Activated CD8-positive, alpha-beta T cell treated with anti-CD3 and anti-CD28 coated beads for 36 hours (primary cell): ENCODE results near the gene MYOM3. TPM values are rescaled to one million over a fixed set of nuclear protein-coding genes. Genes with fewer than 3 reads are reported as not detected.

ENCODE experiments used
- ATAC-seq: fragments of 200-7000 bp; cut with Tn5 transposase; one replicate; pipeline ENCODE4 v1.10.0; 2021; ENCODE audit warnings: mild to moderate bottlenecking, moderate library complexity
- CTCF ChIA-PET: fragments of 350-600 bp; sonication (Branson Sonifier 250); formaldehyde crosslinking; loops from one replicate; lab custom pipeline; 2021; ENCODE audit warnings: antibody characterized with exemption; lab: Charles Lee
- POLR2A ChIA-PET: fragments of 350-600 bp; sonication (Branson Sonifier 250); formaldehyde crosslinking; loops from one replicate; lab custom pipeline; 2021; ENCODE audit warnings: antibody characterized with exemption; lab: Charles Lee
- DNase-seq: peaks from one replicate; pipeline ENCODE4 v3.0.0-alpha.2; 2020
- H3K27ac Mint-ChIP-seq: one replicate; pipeline ENCODE4 v1.8.0; 2021; ENCODE audit warnings: mild to moderate bottlenecking, mixed read lengths
- H3K27me3 Mint-ChIP-seq: one replicate; pipeline ENCODE4 v1.8.0; 2021; ENCODE audit warnings: mixed read lengths
- H3K36me3 Mint-ChIP-seq: one replicate; pipeline ENCODE4 v1.8.0; 2021; ENCODE audit warnings: low read depth, mixed read lengths
- H3K4me1 Mint-ChIP-seq: one replicate; pipeline ENCODE4 v1.8.0; 2021; ENCODE audit warnings: low read depth, mixed read lengths
- H3K4me3 Mint-ChIP-seq: one replicate; pipeline ENCODE4 v1.8.0; 2021; ENCODE audit warnings: mild to moderate bottlenecking, moderate library complexity, mixed read lengths
- H3K9me3 Mint-ChIP-seq: one replicate; pipeline ENCODE4 v1.8.0; 2021; ENCODE audit warnings: mixed read lengths
- intact Hi-C: fragments of 100-400 bp; cut with micrococcal nuclease; formaldehyde crosslinking; loops from one replicate; pipeline ENCODE4 v1.10.0; 2022
- total RNA-seq, 2 experiments: library from RNA; stranded (reverse); gene quantifications; one replicate each; pipeline ENCODE4 v1.2.3, GENCODE V29; 2021
- TF ChIP-seq, protein P1 (sequence below): fragments of 200-600 bp; IDR thresholded peaks from one replicate; pipeline ENCODE4 v1.8.0; 2022; ENCODE audit warnings: antibody characterized with exemption, mild to moderate bottlenecking

Gene MYOM3
- total RNA-seq, 2 experiments from 2014 or later: not detected

DNA sequence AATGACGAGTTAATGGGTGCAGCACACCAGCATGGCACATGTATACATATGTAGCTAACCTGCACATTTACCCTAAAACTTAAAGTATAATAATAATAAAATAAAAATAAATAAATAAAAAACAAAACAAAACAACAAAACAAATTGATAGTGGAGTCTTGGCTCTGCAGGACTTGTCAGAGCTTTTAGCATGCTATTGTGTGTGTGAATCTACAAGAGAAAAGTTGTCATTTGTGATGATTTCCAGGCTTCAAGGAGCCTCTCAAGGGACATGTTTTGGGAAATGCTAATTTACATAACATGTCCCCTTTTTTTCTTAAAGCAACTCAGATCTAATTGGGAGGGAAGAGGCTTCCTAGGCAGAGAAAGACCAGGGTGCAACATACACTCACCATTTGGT, 21.9 kb upstream of the MYOM3 start:
- POLR2A ChIA-PET: no interaction called here
- CTCF ChIA-PET: interaction anchor here (1.0 kb wide), 3 partner anchors 9 to 17 kb away, joined by 3 to 4 read pairs (median 3); partner anchors contain the start of gene IL22RA1
- Mint-ChIP-seq H3K36me3 (no peaks in the 10 kb centered on the region), H3K27me3 (peaks cover 2% of the 10 kb centered on the region), H3K27ac (no peak overlapping the region), H3K4me1 (peaks cover under 1% of the 10 kb centered on the region), H3K4me3 (no peak overlapping the region), H3K9me3 (peaks cover 2% of the 10 kb centered on the region)
- intact Hi-C loops: no loop called here
- ATAC-seq (no peak), DNase-seq (no peak)
- TF ChIP-seq, protein P1, sequence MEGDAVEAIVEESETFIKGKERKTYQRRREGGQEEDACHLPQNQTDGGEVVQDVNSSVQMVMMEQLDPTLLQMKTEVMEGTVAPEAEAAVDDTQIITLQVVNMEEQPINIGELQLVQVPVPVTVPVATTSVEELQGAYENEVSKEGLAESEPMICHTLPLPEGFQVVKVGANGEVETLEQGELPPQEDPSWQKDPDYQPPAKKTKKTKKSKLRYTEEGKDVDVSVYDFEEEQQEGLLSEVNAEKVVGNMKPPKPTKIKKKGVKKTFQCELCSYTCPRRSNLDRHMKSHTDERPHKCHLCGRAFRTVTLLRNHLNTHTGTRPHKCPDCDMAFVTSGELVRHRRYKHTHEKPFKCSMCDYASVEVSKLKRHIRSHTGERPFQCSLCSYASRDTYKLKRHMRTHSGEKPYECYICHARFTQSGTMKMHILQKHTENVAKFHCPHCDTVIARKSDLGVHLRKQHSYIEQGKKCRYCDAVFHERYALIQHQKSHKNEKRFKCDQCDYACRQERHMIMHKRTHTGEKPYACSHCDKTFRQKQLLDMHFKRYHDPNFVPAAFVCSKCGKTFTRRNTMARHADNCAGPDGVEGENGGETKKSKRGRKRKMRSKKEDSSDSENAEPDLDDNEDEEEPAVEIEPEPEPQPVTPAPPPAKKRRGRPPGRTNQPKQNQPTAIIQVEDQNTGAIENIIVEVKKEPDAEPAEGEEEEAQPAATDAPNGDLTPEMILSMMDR: no peak

DNA sequence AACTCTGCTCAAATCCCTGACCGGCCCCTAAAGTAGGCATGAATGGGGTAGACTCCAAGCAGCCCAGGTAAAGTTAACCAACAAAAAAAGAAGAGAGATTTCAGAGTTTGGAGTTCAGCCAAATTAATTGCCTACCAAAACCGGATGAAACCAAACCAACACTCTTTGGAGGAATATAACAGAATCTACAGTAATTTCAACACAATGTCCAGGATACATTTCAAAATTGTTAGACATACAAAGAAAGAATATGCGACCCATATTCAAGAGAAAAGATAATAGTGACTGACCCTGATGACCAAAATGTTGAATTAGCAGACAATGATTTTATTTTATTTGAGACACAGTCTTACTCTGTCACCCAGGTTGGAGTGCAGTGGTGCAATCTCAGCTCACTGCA, 18.4 kb upstream of the MYOM3 start:
- H3K4me1 Mint-ChIP-seq: no peaks in the 10 kb centered on the region
- no peak overlapping the region for H3K27ac Mint-ChIP-seq
- no peak overlapping the region for H3K4me3 Mint-ChIP-seq
- no peaks in the 10 kb centered on the region for H3K36me3 Mint-ChIP-seq
- peaks cover under 1% of the 10 kb centered on the region for H3K9me3 Mint-ChIP-seq
- ChIA-PET POLR2A (no interaction called here), CTCF (no interaction called here)
- intact Hi-C loops: no loop called here
- peaks cover 2% of the 10 kb centered on the region for H3K27me3 Mint-ChIP-seq
- TF ChIP-seq, protein P1: no peak
- no peak for ATAC-seq
- DNase-seq: no peak

GRCh38 chr1:24127801-24128363, 15.9 kb upstream of the MYOM3 start:
- Mint-ChIP-seq H3K9me3 (no peaks in the 10 kb centered on the region), H3K4me3 (no peak overlapping the region), H3K4me1 (no peaks in the 10 kb centered on the region), H3K27me3 (peaks cover 2% of the 10 kb centered on the region), H3K27ac (no peak overlapping the region), H3K36me3 (no peaks in the 10 kb centered on the region)
- intact Hi-C loops: no loop called here
- no peak for ATAC-seq
- ChIA-PET CTCF (no interaction called here), POLR2A (no interaction called here)
- TF ChIP-seq, protein P1: no peak
- DNase-seq: no peak

DNA sequence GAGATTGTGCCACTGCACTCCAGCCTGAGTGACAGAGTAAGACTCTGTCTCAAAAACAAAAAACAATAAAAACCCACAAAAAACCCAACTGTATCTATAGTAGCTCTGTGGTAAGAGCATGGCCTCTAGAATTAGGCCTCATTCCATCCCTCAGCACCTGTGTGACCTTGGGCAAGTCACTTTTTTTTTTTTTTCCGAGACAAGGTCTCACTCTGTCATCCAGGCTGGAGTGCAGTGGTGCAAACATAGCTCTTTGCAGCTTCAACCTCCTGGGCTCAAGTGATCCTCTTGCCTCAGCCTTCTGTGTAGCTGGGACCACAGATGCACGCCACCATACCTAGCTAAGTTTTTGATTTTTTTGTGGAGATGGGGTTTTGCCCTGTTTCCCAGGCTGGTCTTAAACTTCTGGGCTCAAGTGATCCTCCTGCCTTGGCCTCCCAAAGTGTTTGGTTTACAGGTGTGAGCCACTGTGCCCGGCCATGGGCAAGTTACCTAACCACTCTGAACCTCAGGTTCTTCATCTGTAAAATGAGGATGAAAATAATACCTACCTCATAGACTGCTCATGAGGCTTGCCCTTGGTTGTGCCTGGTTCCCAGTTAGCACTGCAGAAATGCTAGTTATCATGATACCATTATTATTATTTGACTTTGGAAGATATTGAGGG, 15.3 kb upstream of the MYOM3 start:
- intact Hi-C loops: no loop called here
- Mint-ChIP-seq H3K9me3 (no peaks in the 10 kb centered on the region), H3K27me3 (no peaks in the 10 kb centered on the region), H3K4me1 (no peaks in the 10 kb centered on the region), H3K4me3 (no peak overlapping the region), H3K36me3 (no peaks in the 10 kb centered on the region), H3K27ac (no peak overlapping the region)
- DNase-seq (no peak), ATAC-seq (no peak)
- ChIA-PET CTCF (interaction anchor here (0.9 kb wide), 1 partner anchor 23 kb away, joined by 3 read pairs; no protein-coding TSS in a partner anchor), POLR2A (no interaction called here)
- TF ChIP-seq, protein P1: no peak

DNA sequence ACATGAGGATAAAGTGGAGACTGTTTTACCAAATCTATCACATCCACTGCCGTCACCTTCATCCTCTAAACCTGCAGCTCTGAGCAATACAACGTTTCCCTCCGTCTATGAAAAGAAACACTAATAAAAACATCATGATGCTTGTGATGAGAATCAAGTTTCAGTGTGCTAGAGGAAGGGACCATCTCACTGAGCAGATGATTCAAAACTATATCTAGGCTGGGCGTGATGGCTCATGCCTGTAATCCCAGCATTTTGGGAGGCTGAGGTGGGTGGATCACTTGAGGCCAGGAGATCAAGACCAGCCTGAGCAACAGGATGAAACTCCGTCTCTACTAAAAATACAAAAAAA, 14.7 kb upstream of the MYOM3 start:
- ATAC-seq: no peak
- ChIA-PET POLR2A (no interaction called here), CTCF (interaction anchor here (0.9 kb wide), 1 partner anchor 24 kb away, joined by 3 read pairs; no protein-coding TSS in a partner anchor)
- no peaks in the 10 kb centered on the region for H3K9me3 Mint-ChIP-seq
- TF ChIP-seq, protein P1: no peak
- no peak overlapping the region for H3K4me3 Mint-ChIP-seq
- intact Hi-C loops: no loop called here
- H3K36me3 Mint-ChIP-seq: no peaks in the 10 kb centered on the region
- H3K27me3 Mint-ChIP-seq: no peaks in the 10 kb centered on the region
- H3K27ac Mint-ChIP-seq: no peak overlapping the region
- no peak for DNase-seq
- no peaks in the 10 kb centered on the region for H3K4me1 Mint-ChIP-seq
